Measurements from ENCODE around the gene CLDN12.
A peak's percentile ranks its signal among the peaks of the same experiment; 100 is the strongest.

CLDN12 gene

DNA sequence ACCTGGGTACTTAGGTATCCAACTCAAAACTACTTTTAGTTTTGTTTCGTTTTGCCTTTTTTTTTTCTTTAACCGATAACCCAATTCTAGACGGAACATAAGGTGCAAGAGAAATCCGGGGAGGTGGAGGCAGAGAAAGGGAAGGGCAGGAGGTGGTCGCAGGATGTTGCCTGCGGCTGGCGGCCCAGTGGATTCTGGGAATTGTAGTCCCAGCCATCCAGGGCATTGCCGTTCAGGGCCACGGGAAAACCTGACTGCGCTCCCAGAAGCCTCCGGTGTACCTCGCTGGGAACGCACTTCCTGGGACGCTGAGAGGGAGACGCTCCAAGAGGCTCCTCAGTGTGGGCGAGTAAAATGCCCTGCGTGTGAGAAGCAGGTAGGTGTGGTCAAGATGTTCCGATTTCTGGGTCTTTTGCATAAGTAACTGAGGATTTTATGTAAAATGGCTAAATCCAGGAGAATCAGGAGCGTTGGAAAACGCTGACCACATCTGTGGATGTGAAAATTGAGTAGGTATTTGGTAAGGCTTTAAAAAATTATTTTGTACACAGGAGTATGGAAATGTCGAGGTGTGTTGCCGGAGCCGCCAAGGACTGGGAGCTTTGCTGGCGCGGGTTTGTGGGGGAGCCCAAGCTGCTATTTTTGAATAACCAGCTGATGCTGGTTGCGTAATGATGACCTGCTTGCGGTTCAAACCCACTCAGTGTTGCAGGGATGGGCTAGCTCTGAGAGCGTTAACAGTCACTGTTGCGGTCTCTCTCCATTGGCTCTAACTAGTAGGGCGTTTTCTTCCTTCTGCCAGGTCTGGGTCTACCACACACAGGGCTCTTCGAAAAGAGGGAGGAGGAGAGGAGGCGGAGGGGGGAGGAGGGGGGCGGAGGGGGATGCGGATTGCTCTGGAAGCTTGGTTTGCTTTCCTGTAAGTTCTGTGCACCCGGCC lies at the start of gene CLDN12:
Gene CLDN12 (plus strand): TSS at position 288 of the 940 bp plus-strand sequence. CDS start 9,216 bp downstream, outside the sequence.
- DNase-seq (ENCODE audit: low spot score) (peak; percentile 99), FAIRE-seq (peak; percentile 95)

DNA sequence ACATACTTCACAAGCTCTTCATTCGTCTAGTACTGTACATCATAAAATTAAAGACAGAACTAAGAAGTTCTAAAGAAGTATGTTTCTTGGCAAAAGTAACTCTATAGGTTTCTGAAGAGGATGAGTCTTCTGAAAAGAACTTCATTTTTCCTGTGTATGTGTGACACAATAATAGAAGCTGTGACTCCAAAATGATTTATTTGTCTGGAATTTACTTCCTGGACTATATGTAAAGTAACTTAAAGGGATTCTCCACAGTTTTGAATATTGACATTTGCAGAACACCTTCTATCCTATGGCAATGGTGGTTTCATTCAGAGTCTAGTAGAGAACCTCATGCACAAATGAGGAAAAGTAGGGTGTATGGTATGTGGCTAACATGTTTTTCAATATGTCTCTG lies 19.8 kb upstream of the CLDN12 start:
- no peak for DNase-seq (ENCODE audit: low spot score)
- FAIRE-seq = no peak

DNA sequence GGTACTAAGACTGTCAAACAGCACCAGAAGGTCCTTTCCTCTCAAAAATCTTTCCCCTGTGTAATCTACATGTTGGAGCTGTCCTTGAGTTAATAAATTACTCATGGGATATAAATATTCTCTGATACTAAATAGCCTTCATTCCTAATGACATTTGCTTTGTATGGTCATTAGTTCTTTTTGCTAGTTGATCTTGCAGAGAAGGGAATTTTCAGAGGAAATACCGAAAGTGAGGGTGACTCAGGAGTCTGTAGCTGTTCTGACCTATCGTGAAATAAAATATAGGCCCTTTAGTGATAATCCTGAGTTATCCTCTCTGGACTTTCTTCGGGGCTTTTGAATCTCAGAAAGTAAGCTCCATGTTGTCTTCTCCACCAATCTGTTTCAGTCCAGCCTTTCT lies 19.4 kb upstream of the CLDN12 start:
- FAIRE-seq = no peak
- no peak for DNase-seq (ENCODE audit: low spot score)

DNA sequence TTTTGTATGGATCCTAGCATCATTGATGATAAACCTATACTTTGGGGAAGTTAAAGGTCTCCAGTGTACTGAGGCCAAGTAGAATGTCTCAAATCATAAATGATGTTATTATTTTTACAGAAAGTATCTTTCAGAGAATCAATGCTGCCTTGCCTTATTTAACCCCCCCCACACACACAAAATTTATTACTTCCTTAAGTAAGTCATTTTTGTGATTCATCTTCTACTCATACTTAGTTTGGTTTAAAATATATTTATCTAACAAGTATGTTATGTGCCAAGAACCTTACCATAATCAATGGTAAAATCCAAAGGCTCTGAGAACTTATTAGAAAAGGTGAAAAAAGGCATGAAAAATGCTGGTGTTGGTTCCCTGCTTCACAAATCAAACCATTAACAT lies 18.8 kb upstream of the CLDN12 start:
- DNase-seq (ENCODE audit: low spot score) (no peak), FAIRE-seq (no peak)

DNA sequence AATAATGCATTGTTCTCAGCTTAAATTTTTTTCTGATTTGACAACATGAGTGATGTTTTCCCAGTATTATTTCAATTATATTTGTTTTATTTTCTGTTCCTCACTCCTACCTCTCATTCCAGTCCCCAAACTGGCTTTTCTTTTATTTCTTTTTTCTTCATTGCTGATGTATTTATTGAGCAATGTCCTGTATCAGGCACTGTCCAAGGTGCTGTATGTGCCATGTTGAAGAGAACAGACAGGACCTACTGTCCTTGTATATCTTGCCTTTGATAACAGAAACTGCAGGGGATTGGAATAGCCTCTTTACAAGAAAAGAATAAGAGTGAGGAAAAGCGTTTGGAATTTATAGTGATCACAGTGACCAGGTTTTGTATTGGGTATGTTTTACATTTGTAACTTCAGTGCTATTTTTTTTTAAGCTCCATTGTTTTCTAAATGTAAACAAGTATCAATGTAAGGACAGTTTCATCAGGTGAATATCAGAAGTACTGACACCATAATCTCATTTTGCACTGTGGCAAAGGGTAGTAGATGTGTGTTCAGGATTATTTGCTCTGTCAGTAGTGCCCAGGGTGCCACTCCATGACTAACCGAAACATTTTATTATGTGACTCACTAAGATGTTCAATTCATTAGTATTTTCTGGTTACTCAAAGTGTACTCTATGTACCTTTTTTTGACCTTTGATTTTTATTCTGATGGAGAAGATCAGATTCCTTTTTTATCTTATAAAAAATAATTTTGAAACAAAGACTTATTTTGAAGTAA lies 15.6 kb upstream of the CLDN12 start:
- FAIRE-seq (no peak), DNase-seq (ENCODE audit: low spot score) (no peak)

DNA sequence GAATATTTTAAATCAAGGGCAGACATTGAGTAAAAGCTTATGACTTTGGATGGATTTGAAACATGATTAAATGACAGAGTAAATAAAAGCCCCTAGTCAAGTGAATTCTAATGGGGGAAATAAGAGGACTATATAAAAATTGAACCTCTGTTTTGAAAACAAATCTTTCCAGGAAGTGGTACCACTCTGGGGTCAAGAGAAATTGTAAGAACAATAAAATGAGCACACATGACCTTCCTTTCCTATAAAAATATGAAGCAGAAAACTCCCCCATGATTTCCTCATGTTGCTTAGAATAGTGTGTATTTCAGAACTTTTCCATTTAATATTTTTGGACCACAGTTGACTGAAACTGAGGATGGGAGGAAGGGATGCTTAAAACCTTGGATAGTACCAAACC lies 12.3 kb upstream of the CLDN12 start:
- DNase-seq (ENCODE audit: low spot score) (no peak), FAIRE-seq (no peak)

DNA sequence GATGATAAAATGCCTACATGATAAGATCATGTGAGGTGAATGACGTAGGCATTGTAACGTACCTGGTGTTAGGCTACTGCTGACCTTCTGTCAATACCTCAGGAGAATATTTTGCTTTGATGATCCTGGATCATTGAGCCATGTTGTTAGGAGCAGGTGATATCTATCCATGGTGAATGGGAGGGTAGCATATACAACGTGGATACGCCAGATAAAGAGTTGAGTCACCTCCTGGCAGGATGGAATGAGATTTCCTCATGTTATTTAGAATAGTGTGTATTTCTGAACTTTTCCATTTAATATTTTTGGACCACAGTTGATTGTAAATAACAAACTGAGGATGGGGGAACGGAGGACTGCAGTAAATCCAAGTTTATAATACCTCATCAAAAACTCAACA lies 11.8 kb upstream of the CLDN12 start:
- DNase-seq (ENCODE audit: low spot score) (no peak), FAIRE-seq (peak; percentile 82)

DNA sequence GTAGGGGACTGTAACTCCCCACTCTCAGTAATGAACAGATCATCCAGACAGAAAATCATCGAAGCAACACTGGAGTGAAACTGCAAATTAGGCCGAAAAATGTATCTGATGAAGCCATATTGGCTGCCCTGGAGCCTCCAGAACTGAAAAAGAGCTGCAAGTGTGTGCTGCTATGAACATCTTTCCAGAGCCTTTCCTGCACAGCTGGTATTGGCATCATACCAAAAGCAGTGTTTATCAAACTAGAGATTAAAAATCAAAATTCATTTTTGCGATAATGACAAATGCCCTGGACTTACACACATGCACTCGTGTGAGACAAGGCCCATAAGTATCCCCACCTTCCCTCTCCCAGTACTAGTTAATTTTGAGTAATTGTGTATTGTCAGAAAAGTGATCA lies 6.8 kb upstream of the CLDN12 start:
- DNase-seq (ENCODE audit: low spot score) (no peak), FAIRE-seq (no peak)

DNA sequence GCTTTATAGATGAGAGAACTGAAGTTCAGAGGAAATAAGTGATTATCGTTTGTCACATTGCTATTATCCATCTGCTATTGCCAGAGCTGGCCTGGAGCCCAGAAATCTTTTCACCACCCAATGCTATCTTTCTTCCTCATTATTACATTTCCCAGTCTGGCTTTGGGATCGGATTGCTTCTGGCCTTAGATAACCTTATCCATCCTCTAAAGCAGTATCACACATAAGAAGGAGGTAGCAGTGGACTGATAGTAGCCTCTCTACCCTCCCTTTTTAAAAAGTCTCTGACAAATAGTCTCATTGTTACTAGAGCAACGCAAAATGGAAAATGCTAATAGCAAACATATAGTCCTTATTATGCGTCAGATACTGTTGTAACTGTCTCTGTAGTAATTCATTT lies 1.3 kb upstream of the CLDN12 start:
- FAIRE-seq (no peak), DNase-seq (ENCODE audit: low spot score) (no peak)

DNA sequence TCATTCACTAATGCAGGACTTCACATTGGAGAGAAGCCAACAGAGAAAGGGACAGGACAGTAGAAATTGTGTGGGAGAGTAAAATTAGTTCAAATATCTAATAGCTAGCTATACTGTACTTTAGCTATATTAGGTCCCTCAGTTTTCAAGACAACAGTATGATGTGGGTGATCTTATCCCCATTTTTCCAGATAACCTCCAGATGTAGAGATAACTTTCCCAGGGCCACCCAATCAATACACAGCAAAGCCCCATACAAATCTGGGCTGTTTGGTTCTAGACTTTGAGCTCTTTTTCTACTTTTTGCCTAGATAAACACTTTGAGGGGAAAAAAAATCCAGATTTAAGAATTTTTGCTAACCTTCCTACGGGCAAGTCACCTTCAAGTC lies 482 bp upstream of the CLDN12 start:
- DNase-seq (ENCODE audit: low spot score) = no peak
- no peak for FAIRE-seq

DNA sequence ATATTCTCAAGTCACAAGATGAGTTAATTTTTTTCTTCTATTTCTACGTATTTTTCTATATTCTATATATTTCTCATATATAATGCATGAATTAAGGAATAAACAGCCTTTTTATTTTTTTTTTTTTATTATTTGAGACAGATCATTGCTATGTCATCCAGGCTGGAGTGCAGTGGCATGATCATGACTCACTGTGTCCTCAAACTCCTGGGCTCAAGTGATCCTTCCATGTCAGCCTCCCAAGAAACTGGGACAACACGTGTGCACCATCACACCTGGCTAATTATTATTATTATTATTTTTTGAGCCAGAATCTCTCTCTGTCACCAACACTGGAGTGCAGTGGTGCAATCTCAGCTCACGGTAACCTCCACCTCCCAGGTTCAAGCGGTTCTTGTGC lies 1.5 kb downstream of the CLDN12 start:
- FAIRE-seq (no peak), DNase-seq (ENCODE audit: low spot score) (no peak)

DNA sequence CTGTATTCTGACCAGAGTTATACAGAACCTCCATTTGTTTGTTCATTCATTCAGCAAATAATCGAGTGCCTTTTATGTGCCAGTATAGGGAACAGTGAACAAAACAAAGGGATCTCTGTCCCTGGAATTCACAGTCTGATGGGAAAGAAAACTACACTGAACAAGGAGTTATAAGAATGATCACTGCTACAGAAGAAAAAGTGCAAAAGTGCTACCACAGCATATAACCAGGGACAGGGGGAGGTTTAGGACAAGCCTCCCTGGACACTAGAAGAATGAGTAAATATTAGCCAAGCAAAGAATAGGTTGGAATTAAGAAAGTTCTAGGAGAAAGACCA lies 4.2 kb downstream of the CLDN12 start:
- FAIRE-seq (no peak), DNase-seq (ENCODE audit: low spot score) (no peak)

DNA sequence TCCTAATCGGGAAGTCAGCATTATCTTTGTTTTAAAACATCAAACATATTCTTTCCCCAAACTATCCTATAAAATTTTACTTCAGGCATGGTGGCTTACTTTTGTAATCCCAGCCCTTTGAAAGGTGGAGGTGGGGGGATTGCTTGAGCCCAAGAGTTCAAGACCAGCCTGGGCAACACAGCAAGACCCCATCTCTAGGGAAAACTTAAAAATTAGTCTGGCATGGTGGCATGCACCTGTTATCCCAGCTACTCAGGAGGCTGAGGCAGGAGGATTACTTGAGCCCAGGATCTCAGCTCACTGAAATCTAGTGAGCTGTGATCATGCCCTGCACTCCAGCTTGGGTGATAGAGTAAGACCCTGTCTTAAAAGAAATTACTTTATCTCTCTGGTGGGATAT lies 4.9 kb downstream of the CLDN12 start:
- FAIRE-seq = no peak

DNA sequence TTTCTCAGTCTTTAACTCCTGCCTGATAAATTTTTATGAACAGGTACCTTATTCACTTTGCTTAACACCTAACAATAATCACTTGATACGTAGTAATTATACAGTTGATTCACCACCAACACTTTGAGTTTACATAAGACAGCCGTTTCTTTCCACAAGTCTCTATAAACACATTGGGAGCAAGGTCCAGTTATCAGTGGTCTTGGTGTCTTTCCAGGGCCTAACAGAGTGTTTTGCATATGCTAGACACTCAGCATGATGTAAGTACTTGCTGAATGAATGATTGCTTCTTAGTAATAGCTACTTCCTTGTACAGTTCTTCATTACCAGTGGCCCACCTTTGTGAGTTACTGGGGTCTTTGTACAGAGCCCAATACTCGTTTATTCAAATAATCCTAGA lies 6.4 kb downstream of the CLDN12 start:
- DNase-seq (ENCODE audit: low spot score) (no peak), FAIRE-seq (no peak)

More for the DNA sequence above, 4.9 kb downstream of the CLDN12 start:
- DNase-seq (ENCODE audit: low spot score) = no peak

DNA sequence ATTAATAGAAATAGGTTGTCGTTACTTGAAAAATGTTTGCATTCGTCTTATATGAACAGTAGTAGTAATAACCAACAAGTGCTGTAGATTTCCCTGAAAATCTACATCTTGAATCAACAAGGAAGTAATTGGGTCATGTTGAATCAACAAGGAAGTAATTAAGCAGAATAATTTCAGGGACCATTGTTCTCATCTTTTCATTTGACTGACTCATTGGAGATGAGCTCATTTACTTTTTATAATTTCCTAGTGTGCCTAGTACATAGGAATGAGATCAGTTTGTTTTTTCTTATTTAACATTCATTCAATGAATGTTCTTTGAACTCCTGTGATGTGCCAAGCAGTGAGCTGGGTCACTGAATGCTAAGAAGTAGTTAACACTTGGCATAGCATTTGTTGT lies 8.2 kb downstream of the CLDN12 start:
- FAIRE-seq = no peak

DNA sequence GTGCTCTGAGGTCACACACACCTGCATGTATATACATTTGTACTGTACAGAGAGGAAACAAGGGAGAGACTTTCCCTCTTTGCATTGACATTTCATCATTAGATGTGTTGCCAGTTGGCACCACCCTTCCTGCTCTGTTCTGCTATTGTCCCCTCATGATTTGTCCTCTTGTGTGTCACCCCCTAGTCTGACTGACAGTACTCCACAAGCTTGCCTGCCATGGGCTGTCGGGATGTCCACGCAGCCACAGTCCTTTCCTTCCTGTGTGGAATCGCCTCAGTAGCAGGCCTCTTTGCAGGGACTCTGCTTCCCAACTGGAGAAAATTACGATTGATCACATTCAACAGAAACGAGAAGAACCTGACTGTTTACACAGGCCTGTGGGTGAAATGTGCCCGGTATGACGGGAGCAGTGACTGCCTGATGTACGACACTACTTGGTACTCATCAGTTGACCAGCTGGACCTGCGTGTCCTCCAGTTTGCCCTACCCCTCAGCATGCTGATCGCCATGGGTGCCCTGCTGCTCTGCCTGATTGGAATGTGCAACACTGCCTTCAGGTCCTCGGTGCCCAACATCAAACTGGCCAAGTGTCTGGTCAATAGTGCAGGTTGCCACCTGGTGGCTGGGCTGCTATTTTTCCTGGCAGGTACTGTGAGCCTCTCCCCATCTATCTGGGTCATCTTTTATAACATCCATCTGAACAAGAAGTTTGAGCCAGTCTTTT lies 9.4 kb downstream of the CLDN12 start:
- FAIRE-seq = peak; percentile 82
- peak; percentile 47 for DNase-seq (ENCODE audit: low spot score)

More for the DNA sequence above, 8.2 kb downstream of the CLDN12 start:
- no peak for DNase-seq (ENCODE audit: low spot score)

DNA sequence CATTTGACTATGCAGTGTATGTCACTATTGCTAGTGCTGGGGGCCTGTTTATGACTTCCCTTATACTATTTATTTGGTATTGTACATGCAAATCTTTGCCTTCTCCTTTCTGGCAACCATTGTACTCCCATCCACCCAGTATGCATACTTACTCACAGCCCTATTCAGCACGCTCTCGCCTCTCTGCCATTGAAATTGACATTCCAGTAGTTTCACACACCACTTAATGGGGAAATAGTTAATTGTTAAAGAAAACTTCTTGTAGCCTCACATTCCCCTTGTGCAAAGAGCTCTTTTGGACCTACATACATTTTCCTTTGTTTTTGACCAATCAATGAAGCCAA lies 9.9 kb downstream of the CLDN12 start:
- no peak for FAIRE-seq
- DNase-seq (ENCODE audit: low spot score) = no peak

DNA sequence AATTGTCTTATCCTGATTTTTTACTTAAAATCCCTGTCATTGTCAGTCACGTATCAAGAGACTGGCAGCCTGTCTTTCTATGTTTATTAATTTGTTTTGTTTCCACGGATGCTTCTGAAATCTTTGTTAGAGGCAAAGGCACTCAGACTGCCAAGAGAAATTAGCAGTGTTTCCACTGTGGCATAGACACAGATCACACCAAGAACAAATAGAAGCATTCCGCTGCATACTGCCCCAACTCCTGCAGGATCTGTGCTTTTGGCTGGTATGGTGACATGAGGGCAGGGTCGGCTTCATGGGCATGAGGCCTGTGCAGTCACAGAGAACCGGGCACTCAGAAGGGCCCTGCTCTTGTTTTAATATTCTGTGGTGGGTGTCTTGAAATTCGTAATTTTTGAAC lies 18.4 kb downstream of the CLDN12 start:
- no peak for FAIRE-seq

DNA sequence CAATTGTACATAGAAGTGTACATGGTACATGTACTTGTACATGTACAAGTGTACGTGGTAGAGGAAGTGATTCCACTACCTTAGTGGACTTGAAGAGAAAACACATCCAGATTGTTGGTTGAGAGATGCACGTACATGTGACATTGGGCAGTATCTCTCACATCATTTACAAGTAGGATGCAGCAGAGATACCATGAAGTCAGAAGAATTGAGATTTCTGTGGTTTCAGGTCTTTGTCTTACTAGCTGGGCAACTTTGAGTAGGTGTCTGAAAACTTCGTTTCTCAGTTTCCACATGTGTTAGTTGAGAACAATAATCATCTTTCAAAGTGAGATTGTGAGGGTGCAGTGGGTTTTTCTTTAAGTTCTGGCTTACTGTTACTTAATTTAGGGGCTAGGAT lies 21.5 kb downstream of the CLDN12 start:
- FAIRE-seq (peak; percentile 59), DNase-seq (ENCODE audit: low spot score) (no peak)

More for the DNA sequence above, 18.4 kb downstream of the CLDN12 start:
- no peak for DNase-seq (ENCODE audit: low spot score)

DNA sequence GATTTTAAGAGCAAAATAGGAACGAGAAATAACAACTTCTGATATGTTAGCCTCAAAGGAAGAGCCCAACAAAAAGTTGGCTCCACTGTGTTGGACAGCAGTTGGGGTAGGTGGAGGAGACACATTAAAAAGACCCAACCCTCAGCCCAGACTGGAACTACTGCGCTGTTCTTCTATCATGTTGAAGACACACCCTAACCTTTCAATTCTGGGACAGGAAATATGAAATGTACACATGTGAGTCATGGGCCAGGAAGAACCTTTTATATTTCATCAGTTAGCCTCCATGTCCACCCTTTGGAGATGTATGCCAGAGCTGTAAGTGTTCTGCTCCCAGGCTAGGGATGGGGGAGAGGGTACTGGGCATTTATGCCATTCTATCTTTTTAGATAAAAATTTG lies 22.1 kb downstream of the CLDN12 start:
- peak; percentile 26 for DNase-seq (ENCODE audit: low spot score)
- no peak for FAIRE-seq

DNA sequence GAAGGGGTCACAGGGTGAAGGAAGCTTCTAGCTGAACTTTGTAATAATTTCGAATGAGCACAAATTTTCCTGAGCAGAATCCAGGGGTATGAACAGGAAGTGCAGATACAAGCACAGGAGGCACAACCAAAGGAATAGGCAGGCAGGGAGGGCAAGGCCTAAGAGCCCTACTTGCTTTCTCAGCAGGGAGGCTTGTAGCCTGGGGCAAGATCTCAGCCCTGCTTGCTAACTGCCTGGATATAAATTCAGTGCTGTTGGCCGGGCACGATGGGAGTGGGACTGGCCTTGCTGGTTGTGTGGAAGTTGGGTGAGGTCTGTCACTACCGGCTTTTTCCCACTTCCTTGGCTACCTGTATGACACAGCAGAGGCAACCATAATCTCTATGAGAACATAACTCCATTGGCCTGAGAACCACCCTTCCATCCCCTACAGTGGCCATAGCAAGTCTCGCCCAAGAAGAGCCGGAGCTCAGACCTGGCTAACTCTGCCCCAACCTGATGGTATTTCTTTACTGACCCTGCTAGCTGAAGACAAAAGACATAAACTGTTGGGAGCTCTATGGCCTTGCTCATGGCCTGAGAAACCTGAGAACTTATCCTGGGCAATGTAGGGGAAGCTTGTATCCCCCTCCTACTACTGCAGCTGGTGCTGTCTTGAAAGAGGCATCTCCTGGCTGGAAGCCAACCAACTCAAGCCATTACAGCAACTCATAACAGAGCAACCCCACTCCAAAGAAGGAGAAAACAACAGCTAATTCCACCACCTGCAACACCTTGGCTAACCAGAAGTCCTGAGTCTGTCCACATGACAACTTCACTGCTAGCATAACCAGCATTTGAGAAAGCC lies 27.6 kb downstream of the CLDN12 start:
- no peak for DNase-seq (ENCODE audit: low spot score)
- FAIRE-seq = no peak

All from urothelium cell line (cell line).